Fibroblast of skin of left quadriceps (primary cell): Measurements from ENCODE around the gene PDRG1.

Source experiments
- DNase-seq, 2 experiments: peaks; one replicate each; pipeline ENCODE4 v3.0.0-alpha.2; 2013; ENCODE audit warnings: low read depth in 2 of 2

Gene PDRG1

DNA sequence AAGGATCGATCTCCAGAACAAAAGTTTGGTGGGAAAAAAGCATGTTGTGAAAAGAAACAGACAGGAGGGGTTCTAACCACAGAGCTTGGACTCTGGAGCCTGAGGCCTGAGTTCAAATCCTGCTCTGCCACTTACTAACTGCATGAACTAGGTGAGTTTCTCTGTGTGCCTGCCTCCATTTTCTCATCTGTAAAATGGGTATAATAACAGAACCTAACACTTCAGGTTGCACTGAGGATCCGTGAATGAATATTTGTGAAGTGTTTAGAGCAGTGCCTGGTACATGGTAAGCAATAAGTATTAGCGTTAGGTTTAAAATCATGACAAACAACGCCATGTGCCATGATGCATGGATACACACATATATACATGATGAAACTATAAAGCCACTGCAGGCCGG, 44.8 kb downstream of the PDRG1 start:
- no peak for DNase-seq

DNA sequence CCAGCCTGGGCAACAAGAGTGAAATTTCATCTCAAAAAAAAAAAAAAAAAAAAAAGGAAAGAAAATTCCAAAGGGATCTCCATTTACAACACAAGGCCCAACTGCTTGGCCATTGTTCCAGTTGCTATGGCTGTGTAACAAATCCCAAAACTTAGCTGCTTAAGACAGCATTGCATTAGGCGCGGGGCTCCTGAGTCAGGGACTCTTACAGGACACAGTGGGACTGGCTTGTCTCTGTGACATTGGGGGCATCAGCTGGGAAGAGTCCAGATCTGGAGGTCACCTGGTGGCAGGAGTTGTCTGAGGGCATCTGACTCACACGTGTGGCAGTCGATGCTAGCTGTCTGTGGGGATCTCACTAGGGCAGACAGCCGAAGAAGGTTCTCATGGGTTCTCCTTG, 45.8 kb downstream of the PDRG1 start:
- no peak for DNase-seq

DNA sequence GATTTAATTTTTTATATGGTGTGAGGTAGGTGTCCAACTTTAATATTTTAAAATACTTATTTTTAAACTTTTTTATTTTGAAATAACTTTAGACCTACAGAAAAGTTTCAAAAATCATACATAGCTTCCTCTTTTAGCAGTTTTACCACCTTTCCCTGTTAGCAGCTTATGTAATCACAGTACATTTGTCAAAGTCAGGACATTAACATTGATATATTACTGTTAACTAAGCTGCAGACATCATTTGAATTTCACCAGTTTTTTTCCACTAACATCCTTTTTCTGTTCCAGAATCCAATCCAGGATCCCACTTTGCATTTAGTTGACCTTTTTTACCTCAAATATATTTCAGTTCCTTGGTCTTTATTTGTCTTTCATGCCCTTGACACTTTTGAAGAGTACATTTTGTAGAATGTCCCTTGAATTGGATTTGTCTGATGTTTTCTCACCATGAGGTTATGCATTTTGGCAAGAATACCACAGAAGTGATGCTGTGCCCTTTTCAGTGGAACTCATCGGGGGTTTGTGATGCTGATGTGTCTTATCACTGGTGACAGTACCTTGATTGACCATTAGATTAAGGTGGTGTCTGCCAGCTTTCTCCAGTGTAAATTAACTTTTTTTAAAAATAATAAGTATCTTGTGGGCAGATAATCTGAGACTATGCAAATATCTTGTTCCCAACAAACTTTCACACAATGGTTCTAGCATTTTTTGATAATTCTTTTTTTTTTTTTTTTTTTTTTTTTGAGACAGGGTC, 48.0 kb downstream of the PDRG1 start:
- DNase-seq, result no peak

DNA sequence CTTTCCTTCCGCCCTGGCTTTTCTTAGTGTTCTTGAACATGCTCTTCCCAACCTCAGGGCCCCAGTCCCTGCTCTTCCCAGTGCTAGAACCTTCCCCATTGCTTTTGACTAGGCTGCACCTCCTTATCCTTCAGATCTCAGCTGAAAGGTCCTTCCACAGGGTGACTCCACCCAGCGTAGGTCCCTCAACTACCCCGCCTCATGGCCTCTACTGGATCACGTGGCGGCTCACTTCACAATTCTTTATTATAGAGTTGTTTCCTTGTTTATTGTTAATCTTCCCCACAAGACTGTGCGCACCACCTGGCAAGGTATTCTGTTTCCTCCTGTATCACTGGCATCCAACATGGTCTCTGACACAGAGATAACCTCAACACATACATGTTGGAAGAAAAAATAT, 50.2 kb downstream of the PDRG1 start:
- DNase-seq, result no peak

DNA sequence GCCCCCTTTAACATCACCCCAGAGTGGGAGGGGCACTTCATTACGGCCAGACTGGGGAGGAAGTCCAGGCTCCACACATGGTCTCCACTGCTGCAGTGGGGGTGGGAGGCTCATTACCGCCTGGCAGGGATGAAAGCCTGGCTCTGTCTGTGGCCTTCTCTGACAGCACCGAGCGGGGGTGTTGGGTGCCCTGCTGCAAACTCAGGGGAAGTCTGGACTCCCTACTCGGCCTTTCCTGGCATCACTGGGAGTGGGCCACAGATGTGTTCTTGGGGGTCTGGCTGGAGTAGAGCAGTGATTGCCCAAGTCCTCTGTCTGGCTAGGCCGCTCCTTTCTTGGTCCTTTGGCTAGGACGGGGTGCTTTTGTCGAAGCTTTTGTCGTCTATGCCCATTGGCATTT, 54.3 kb downstream of the PDRG1 start:
- no peak for DNase-seq

DNA sequence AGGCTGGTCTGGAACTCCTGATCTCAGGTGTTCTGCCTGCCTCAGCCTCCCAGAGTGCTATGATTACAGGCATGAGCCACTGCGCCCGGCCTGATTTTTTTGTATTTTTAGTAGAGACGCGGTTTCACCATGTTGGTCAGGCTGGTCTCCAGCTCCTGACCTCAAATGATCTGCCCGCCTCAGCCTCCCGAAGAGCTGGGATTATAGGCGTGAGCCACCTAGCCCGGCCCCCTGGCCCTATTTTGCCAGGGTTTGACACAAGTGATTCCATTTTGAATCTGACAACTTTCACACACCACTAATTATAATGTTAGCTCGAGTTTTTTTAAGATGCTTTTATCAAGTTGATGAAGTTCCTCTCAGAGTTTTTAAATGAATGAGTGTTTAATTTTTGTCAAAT, 55.8 kb downstream of the PDRG1 start:
- no peak for DNase-seq

DNA sequence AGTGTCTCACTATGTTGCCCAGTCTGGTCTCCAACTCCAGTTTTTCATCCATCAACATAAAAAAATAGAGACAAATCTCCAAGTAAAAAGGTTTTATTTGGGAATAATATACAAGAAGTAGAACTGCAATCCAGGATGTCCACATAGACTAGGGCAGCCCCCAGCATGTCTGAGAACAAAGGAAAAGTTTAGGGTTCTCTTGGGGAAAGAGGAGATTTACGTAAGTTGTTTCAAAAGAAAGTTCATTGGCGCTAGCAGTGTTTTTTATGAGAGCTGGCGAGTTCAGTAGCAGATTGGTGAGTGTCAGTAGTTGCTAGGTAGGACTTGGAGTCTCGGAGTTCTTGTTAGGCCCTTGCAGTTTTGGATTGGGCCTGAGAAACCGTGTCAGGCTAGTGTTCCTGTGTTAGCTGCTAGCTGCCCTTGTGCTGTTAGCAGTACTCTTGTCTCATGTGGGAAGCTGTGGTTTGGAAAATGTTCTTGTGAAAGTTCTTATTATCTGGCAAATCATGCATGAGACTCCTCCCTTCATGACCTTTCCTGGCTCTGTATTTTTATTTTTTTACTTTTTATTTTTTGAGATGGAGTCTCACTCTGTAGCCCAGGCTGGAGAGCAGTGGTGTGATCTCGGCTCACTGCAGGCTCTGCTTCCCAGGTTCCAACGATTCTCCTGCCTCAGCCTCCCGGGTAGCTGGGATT, 56.7 kb downstream of the PDRG1 start:
- no peak for DNase-seq
